Measurements from ENCODE around the gene SMYD3.

The SMYD3 gene

DNA sequence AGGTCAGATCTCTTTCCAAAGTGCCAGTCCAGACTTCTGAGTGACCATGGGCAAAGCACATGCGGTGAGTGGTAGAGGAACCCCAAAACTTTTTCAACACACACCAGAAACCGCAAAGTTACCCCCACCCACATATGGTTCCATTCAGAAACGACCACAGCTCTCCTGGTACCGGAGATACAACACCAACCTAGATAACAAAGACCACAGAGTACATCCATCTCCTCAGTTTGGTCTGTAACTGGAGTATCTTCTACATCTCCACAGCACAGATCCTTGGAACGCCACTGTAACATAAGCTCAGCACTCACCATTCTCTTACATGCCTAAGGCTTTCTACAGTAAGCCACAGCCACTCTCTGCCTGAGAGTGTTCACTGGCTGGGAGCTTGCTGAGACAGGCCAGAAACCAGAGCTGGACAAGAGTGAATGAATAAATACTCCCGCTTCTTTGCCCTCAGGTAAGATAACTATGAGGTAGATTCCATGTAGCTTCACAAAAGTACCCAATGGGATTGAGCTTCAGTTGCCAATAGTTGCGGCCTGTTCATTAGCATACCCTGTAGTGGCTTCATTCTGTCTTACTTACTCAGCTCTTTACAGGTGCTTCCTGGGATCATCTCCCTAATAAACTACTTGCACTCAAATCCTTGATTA, 81.8 kb downstream of the SMYD3 start:
- H3K4me3 Mint-ChIP-seq = no peak overlapping the region
- peaks cover 10% of the 10 kb centered on the region for H3K36me3 Mint-ChIP-seq
- H3K27me3 Mint-ChIP-seq = no peaks in the 10 kb centered on the region
- H3K4me1 Mint-ChIP-seq (ENCODE audit: low read depth) = peaks cover 13% of the 10 kb centered on the region
- peaks cover 1% of the 10 kb centered on the region for H3K9me3 Mint-ChIP-seq (ENCODE audit: low read depth)
- H3K27ac Mint-ChIP-seq = no peak overlapping the region

DNA sequence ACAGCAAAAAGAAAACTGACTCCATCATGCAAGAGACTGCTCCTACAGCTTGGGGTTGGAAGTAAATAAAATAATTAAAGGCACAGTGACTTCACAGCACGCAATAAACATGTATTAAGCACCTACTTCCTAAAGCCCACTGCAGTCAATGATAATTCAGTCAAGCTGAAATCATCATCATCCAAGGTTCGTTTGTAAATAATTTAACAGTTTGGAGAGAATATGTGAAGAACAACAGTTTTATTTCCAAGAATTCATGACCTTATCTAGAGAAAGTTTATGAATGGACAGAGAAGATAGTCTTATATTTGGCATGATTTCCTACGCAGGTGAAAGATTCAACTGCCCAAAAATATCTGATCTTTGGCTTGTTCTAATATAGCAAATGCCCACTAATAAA, 86.8 kb downstream of the SMYD3 start:
- Mint-ChIP-seq H3K4me1 (ENCODE audit: low read depth) (peaks cover 12% of the 10 kb centered on the region), H3K36me3 (peaks cover 24% of the 10 kb centered on the region), H3K9me3 (ENCODE audit: low read depth) (peaks cover 4% of the 10 kb centered on the region), H3K27ac (no peak overlapping the region), H3K27me3 (no peaks in the 10 kb centered on the region), H3K4me3 (no peak overlapping the region)

- Mint-ChIP-seq H3K4me3 (no peak overlapping the region), H3K27ac (no peak overlapping the region), H3K4me1 (ENCODE audit: low read depth) (peaks cover 9% of the 10 kb centered on the region), H3K9me3 (ENCODE audit: low read depth) (peaks cover 4% of the 10 kb centered on the region), H3K36me3 (peaks cover 26% of the 10 kb centered on the region), H3K27me3 (no peaks in the 10 kb centered on the region)
Measured at GRCh38 chr1:246418565-246419312, 88.3 kb downstream of the SMYD3 start.

- peaks cover 4% of the 10 kb centered on the region for H3K9me3 Mint-ChIP-seq (ENCODE audit: low read depth)
- peaks cover 7% of the 10 kb centered on the region for H3K4me1 Mint-ChIP-seq (ENCODE audit: low read depth)
- no peaks in the 10 kb centered on the region for H3K27me3 Mint-ChIP-seq
- no peak overlapping the region for H3K27ac Mint-ChIP-seq
- peaks cover 29% of the 10 kb centered on the region for H3K36me3 Mint-ChIP-seq
- H3K4me3 Mint-ChIP-seq = no peak overlapping the region
Measured at GRCh38 chr1:246417813-246418564, 89.1 kb downstream of the SMYD3 start.

DNA sequence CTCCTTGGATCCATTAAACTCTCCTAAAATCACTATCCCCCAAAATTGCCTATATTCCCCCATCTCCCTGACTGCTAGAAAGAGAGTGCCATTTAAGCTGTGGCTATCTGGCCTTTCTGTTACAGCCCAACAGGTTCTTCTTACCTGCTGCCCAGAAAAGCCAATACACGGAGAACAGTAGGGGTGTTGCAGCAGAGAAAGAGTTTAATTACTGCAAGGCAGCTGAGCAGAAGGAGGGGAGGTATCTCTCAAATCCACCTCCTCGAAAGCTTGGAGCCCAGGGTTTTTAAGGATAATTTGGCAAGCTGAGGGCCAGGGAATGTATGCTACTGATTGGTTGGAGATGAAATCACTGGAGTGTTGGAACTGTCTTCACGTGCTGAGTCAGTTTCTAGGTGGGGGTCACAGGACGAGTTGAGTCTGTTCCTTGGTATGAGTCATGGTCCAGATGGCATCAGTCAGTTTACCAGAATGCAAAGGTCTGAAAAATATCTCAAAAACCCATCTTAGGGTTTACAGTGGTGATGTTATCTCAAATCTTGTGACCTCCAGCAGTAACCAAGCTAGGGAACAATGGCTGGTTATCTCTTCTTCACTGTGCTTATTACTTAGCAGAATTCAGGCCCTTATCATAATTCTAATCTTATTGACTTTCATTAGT, 89.8 kb downstream of the SMYD3 start:
- no peaks in the 10 kb centered on the region for H3K27me3 Mint-ChIP-seq
- no peak overlapping the region for H3K4me3 Mint-ChIP-seq
- H3K9me3 Mint-ChIP-seq (ENCODE audit: low read depth) = peaks cover 5% of the 10 kb centered on the region
- no peak overlapping the region for H3K27ac Mint-ChIP-seq
- H3K4me1 Mint-ChIP-seq (ENCODE audit: low read depth) = peaks cover 5% of the 10 kb centered on the region
- peaks cover 29% of the 10 kb centered on the region for H3K36me3 Mint-ChIP-seq

DNA sequence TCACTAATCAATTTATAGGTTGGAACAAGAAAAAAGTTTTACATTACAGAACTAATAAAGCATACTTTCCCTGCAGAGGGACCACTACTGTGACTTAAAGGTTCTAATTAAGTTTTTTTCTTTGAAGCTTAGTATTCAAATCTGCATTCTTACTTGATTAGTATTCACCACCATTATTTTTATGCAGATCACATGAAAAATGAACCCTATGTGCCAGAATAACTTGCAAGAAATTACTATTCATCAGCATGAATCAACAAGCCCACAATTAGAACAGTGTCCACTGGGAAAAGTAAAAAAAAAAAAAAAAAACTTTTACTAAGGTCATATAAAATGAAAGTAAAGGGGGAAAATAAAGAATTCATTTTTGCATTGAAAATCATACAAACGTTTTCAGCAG, 90.8 kb downstream of the SMYD3 start:
- Mint-ChIP-seq H3K4me1 (ENCODE audit: low read depth) (peaks cover 5% of the 10 kb centered on the region), H3K27ac (no peak overlapping the region), H3K36me3 (peaks cover 33% of the 10 kb centered on the region), H3K9me3 (ENCODE audit: low read depth) (peaks cover 9% of the 10 kb centered on the region), H3K4me3 (no peak overlapping the region), H3K27me3 (no peaks in the 10 kb centered on the region)

- Mint-ChIP-seq H3K9me3 (ENCODE audit: low read depth) (peaks cover 9% of the 10 kb centered on the region), H3K4me3 (no peak overlapping the region), H3K36me3 (peaks cover 28% of the 10 kb centered on the region), H3K4me1 (ENCODE audit: low read depth) (peaks cover 5% of the 10 kb centered on the region), H3K27ac (no peak overlapping the region), H3K27me3 (no peaks in the 10 kb centered on the region)
Measured at GRCh38 chr1:246415028-246415427, 92.1 kb downstream of the SMYD3 start.

DNA sequence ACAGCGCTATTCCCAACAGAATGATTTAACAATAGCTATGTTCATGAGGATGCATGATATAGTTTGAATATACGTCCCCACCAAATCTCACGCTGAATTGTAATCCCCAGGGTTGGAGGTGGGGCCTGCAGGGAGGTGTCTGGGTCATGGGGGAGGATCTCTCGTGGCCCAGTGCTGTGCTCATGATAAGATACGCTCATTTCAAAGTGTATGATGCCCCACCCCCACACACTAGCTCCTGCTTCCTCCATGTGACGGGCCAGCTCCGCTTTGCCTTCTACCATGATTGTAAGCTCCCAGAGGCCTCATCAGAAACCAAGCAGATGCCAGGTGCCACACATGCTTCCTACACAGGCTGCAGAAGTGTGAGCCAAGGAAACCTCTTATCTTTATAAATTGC, 93.6 kb downstream of the SMYD3 start:
- Mint-ChIP-seq H3K27ac (no peak overlapping the region), H3K36me3 (peaks cover 24% of the 10 kb centered on the region), H3K4me1 (ENCODE audit: low read depth) (peaks cover 3% of the 10 kb centered on the region), H3K27me3 (no peaks in the 10 kb centered on the region), H3K9me3 (ENCODE audit: low read depth) (peaks cover 5% of the 10 kb centered on the region), H3K4me3 (no peak overlapping the region)

DNA sequence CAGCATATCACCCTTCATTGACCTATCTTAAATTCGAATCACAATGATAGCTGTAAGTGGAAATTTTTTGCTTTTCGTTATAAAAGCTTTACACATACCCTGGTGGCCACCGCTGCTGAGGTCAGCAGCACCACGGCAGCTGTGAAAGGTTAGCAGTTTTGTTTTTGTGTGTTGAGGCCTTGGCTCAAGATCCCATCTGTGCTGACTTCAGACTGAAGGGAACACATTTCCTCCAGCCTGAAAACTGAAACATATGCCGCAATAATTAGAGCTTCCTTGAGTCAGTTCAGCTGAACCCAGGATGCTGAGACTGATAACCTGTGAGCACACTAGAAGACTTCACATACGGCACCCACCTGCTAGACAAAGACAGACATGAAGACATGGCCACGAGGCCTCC, 103.0 kb downstream of the SMYD3 start:
- H3K36me3 Mint-ChIP-seq = peaks cover 3% of the 10 kb centered on the region
- no peak overlapping the region for H3K27ac Mint-ChIP-seq
- no peak overlapping the region for H3K4me3 Mint-ChIP-seq
- H3K4me1 Mint-ChIP-seq (ENCODE audit: low read depth) = no peaks in the 10 kb centered on the region
- no peaks in the 10 kb centered on the region for H3K9me3 Mint-ChIP-seq (ENCODE audit: low read depth)
- H3K27me3 Mint-ChIP-seq = no peaks in the 10 kb centered on the region

GRCh38 chr1:246398126-246398813, 108.8 kb downstream of the SMYD3 start:
- H3K36me3 Mint-ChIP-seq = peaks cover 30% of the 10 kb centered on the region
- no peak overlapping the region for H3K4me3 Mint-ChIP-seq
- H3K9me3 Mint-ChIP-seq (ENCODE audit: low read depth) = peaks cover 4% of the 10 kb centered on the region
- H3K4me1 Mint-ChIP-seq (ENCODE audit: low read depth) = no peaks in the 10 kb centered on the region
- H3K27ac Mint-ChIP-seq = no peak overlapping the region
- H3K27me3 Mint-ChIP-seq = no peaks in the 10 kb centered on the region

GRCh38 chr1:246397046-246397445, 110.0 kb downstream of the SMYD3 start:
- Mint-ChIP-seq H3K27ac (no peak overlapping the region), H3K36me3 (peaks cover 31% of the 10 kb centered on the region), H3K27me3 (no peaks in the 10 kb centered on the region), H3K9me3 (ENCODE audit: low read depth) (peaks cover 5% of the 10 kb centered on the region), H3K4me1 (ENCODE audit: low read depth) (no peaks in the 10 kb centered on the region), H3K4me3 (no peak overlapping the region)

DNA sequence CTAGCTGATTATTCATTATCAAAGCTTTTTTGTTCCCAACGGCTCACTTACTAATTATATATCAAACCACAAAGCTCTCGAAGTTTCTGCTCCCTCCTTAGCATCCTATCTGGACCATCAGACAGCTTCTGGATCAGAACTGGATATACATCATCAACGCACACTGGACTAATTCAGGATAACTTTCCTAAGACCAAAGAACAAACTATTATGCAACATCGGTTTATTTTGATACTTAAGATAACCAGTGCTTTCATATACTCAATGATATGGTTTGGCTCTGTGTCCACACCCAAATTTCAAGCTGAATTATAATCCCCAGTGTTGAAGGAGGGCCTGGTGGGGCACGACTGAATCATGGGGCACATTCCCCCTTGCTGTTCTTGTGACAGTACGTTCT, 110.8 kb downstream of the SMYD3 start:
- Mint-ChIP-seq H3K4me1 (ENCODE audit: low read depth) (no peaks in the 10 kb centered on the region), H3K4me3 (no peak overlapping the region), H3K9me3 (ENCODE audit: low read depth) (peaks cover 13% of the 10 kb centered on the region), H3K36me3 (peaks cover 38% of the 10 kb centered on the region), H3K27me3 (no peaks in the 10 kb centered on the region), H3K27ac (no peak overlapping the region)

DNA sequence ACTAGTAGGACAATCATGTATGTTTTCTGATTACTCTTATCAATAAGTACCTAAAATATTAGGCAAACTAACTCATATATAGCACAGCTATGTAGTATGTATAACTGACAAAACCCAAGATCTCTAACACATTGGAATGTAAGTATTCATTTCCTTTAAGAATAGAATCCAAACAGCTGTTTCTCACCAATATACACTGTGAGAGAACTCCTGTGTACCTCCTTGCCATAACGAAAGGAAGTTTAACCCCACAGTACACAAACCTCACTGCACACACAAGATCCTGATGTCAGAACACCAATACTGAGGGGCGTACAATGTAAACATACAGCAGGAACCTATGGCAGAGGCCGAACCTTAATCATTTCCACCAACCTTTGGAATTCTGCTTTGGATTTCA, 113.0 kb downstream of the SMYD3 start:
- H3K9me3 Mint-ChIP-seq (ENCODE audit: low read depth) = peaks cover 18% of the 10 kb centered on the region

DNA sequence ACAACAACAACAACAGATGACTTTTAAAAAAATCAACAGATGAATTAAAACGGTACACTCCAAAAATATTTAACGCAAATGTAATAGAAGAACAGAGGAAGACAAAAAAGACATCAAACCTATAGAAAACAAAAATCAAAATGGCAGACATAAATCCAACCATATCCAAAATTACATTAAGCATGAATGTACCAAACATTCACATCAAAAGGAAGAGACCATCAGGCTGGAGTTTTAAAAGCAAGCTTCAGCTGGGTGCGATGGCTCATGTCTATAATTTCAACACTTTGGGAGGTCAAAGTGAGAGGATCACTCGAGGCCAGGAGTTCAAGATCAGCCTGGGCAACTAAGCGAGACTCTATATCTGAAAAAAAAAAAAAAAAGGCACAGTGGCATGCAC, 116.2 kb downstream of the SMYD3 start:
- H3K27me3 Mint-ChIP-seq = no peaks in the 10 kb centered on the region
- H3K9me3 Mint-ChIP-seq (ENCODE audit: low read depth) = peaks cover 18% of the 10 kb centered on the region
- H3K36me3 Mint-ChIP-seq = peaks cover 23% of the 10 kb centered on the region
- no peak overlapping the region for H3K27ac Mint-ChIP-seq
- H3K4me1 Mint-ChIP-seq (ENCODE audit: low read depth) = no peaks in the 10 kb centered on the region
- H3K4me3 Mint-ChIP-seq = no peak overlapping the region

More for the DNA sequence above, 113.0 kb downstream of the SMYD3 start:
- H3K36me3 Mint-ChIP-seq = peaks cover 42% of the 10 kb centered on the region
- H3K4me3 Mint-ChIP-seq = no peak overlapping the region
- no peak overlapping the region for H3K27ac Mint-ChIP-seq
- H3K4me1 Mint-ChIP-seq (ENCODE audit: low read depth) = no peaks in the 10 kb centered on the region
- no peaks in the 10 kb centered on the region for H3K27me3 Mint-ChIP-seq

All from activated naive CD8-positive, alpha-beta T cell (primary cell).